Astrocyte of the spinal cord (primary cell): ENCODE data around the gene TXNDC2.
"Not testable (repeated sequence)": the region's sequence is repeated elsewhere in the genome, so short reads cannot be mapped to it uniquely, and the experiment has no call there.

Experiments
- DNase-seq: peaks from one replicate; pipeline ENCODE4 v3.0.0; 2011; ENCODE audit warnings: low read depth, low spot score
- H3K4me3 ChIP-seq: 2 replicates; pipeline ENCODE4 v1.5.1; 2011; ENCODE audit warnings: low read depth, mild to moderate bottlenecking, low read length, moderate library complexity
- CTCF ChIP-seq: IDR thresholded peaks from 2 replicates; pipeline ENCODE4 v1.5.1; 2012; ENCODE audit warnings: low read depth, mild to moderate bottlenecking, low read length, inconsistent platforms
- in situ Hi-C: cut with HindIII; loops from 2 replicates; pipeline ENCODE4 v1.10.0; 2017; ENCODE audit warnings: low sequenced_read_pairs

Gene TXNDC2

DNA sequence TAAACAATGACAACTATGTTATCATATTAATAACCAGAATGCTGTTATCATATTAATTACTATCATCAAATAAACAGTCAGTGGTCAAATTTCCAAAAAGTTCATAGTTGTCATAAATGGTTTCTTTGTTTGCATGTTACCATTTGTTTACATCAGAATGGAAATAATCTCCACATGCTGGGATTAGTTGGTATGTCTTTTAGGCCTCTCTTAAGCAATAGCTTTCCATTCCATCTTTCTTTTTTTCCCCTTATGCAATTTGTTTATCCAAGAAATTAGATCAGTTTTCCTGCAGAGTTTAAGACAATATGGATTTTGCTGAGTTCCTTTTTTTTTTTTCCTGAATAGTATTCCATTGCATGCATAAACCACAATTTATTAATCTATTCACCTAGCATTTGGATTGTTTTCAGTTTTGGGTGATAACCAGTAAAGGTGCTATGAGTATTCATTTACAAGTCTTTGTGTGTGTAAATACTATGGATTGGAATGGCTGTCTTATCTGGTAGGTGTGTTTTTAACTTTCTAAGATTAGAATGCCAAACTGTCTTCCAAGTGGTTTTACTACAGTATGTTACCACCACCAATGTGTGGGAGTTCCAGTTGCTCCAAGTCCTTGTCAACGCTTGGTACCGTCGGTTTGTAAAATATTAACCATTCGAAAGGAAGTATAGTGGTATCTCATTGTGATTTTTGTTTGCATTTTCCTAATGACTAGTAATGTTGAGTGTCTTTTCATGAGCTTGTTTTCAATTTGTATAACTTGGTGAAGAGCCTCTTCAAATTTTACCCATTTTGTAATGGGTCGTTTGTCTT lies 33.3 kb upstream of the TXNDC2 start:
- no peak for DNase-seq
- no peak for TF ChIP-seq CTCF
- in situ Hi-C loops, result no loop called here
- no peak overlapping the region for H3K4me3 ChIP-seq

DNA sequence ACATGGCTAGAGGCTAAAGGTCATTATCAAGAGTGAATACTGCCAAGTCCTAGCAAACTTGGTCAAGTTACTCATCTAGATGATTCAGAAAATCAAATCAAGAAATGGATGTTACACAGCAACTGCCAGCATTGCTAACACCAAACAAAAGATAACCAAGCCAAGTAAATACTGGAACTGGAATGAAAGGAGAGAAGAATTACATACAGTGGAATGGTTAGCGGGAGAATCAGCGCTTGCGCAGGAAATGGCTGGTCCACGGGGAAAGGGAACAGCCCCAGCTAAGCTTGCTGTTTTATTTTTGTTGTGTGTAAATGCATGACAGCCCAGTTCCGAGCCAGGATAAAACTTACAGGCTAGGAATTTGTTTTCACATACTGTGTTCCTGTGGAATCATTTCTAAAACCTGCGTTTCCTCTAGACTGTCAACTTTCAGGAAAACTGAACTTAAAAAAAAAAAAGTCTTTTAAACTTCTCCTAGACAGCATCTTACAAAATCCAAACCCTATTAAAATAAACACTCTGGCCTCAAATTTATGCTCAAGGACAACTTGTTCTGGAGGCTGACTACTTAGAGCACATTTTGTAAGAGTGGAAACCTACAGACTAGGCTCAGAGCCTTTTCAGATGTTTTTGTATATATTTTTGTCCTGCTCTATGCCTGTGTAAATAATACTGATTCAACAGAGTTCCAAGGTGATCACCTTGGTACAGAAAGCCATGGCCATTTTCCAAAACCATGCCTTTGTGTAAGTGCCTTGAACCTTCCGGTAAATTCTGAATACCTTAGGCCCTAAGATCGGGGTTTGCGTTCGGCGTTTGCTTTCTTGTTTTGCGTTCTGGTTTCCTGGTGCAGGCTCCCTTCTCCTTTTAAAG lies 30.7 kb upstream of the TXNDC2 start:
- peak; percentile 64 for DNase-seq
- no peak for TF ChIP-seq CTCF
- H3K4me3 ChIP-seq, result no peak overlapping the region
- in situ Hi-C loops, result no loop called here

- no peak overlapping the region for H3K4me3 ChIP-seq
- TF ChIP-seq CTCF, result no peak
- in situ Hi-C loops, result no loop called here
- DNase-seq, result peak; percentile 78
Observed at GRCh38 chr18:9855681-9856080, 30.1 kb upstream of the TXNDC2 start.

GRCh38 chr18:9856092-9856491 lies 29.7 kb upstream of the TXNDC2 start:
- H3K4me3 ChIP-seq, result no peak overlapping the region
- TF ChIP-seq CTCF, result no peak
- in situ Hi-C loops, result no loop called here
- DNase-seq, result no peak

DNA sequence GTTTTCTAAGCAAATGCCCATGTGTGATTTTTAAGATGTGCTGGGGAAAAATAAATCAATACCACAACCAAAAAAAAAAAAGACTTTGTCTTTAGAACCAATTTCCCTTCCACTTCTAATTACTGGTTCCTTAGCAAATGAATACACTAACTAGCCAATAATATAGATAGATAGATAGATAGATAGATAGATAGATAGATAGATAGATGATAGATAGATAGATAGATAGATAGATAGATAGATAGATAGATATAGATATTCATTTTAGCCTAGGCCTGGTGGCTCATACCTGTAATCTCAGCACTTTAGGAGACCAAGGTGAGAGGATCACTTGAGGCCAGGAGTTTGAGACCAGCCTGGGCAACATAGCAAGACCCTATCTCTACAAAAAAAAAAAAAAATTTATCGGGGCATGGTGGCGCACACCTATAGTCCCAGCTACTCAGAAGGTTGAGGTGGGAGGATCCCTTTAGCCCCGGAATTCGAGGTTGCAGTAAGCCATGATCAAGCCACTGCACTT lies 28.2 kb upstream of the TXNDC2 start:
- H3K4me3 ChIP-seq, in situ Hi-C loops, DNase-seq: not testable (repeated sequence)

GRCh38 chr18:9858642-9859041 lies 27.1 kb upstream of the TXNDC2 start:
- in situ Hi-C loops, result no loop called here
- TF ChIP-seq CTCF, result no peak
- H3K4me3 ChIP-seq, result no peak overlapping the region
- no peak for DNase-seq

GRCh38 chr18:9859232-9859631 lies 26.5 kb upstream of the TXNDC2 start:
- no peak for TF ChIP-seq CTCF
- in situ Hi-C loops, result no loop called here
- no peak overlapping the region for H3K4me3 ChIP-seq
- no peak for DNase-seq
